HG03442 (cell line): ENCODE measurements around the gene ACVR2A.

ENCODE experiments used
- ATAC-seq: cut with Tn5 transposase; IDR thresholded peaks from one replicate; pipeline ENCODE4 v1.9.1; 2021; ENCODE audit warnings: mild to moderate bottlenecking, moderate library complexity; ENCODE audit not compliant: unreplicated experiment

Gene ACVR2A

DNA sequence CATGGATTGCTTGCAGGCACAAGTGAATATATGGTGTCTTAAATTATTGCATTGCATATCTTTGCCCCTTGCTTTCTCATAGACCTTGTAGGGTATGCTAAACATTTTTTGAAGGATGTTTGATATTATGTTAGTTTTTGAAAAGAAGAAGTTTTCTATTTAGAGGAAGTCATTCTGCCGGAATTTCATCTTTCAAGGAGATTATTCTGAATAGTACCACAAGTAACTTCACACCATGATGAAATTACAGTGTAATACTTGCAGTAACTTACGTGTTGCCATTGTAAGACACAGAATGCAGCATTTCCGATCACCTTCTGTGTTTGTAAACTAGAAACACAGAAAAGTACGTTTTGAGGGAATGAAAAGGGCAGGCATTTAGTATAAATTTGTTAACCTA is 71.9 kb downstream of the ACVR2A start:
- no peak for ATAC-seq

- ATAC-seq = no peak
Observed at GRCh38 chr2:147917161-147917560, 72.3 kb downstream of the ACVR2A start.

DNA sequence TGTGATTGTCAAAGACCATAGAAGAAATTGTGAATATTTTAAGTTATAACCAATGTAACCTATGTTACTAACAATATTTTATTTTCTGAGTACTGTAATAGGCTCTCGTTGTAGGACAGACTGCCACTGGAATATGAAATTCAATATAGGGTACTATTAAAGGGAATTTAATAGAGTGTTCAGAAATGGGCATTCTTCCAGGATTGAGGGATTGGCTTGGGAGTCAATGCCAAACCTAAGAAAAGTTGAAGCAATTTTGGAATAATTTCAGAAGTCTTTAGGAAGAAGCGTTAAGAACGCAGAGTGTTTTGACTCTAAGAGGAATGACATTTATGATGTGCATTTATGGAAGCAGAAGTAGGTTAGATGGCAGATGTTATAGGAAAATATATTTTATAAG is 79.0 kb downstream of the ACVR2A start:
- ATAC-seq = no peak

GRCh38 chr2:147924647-147925046 is 79.8 kb downstream of the ACVR2A start:
- no peak for ATAC-seq

GRCh38 chr2:147925886-147926285 is 81.1 kb downstream of the ACVR2A start:
- ATAC-seq = no peak

- ATAC-seq = no peak
Observed at GRCh38 chr2:147927053-147927588, 82.3 kb downstream of the ACVR2A start.

- ATAC-seq = no peak
Observed at GRCh38 chr2:147933931-147934330, 89.1 kb downstream of the ACVR2A start.

DNA sequence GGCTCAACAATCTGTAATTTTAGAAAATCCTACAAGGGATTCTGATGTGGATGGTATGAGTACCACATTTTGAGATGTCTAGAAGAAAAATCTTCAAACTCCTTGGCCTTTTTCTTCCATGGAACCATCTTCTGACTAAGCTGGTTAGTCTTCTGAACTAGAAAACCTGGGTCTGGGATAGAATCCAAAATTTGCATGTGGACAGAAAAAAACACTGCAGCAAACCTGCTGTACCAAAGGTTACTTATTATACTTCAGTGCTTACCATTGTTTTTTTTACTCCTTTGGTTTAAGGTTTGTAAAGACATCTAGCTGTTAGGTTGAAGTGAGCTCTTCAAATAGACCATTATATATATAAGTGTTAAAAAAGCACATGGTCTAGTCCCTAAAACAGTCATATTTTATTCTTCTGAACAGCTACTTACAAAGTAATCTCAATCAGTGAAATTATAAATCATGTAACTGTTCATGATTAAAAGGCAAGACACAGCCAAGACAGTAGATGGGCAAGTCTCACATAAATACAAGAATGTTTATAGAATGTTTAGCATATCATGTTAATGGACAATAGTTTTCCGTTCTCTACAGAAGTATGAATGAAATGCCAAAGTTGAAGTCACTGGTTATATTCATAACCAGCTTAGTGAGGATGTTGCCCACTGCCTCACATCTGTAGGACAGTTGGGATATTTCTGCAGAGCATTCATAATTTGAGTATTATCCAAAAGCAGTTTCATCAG is 90.2 kb downstream of the ACVR2A start:
- no peak for ATAC-seq

DNA sequence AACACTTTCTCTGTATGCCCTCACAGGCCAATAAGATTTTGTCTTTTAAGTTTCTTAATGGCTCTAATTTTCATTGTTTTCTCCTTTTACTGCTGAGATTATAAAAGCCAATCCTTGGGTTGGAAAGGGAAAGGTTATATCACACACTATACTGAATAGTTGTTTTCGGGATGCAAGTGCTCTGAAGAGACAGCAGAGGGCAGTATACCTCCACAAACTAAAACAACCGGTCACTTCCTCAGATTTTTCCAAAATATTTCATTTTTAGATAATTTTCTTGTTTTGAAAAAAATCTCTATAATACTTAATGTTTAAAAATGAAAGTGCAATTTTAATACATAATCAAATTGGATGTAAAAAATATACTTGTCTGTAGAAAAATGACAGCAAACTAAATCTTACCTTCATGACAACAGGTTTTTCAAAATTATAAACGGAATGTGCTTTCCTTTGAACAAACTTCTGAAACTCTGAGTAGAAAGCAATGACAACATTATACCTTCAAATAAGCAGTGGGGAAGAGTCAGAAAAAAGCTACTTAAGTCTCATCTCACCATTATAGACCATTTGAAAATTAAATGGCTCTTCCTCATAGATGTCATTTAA is 93.0 kb downstream of the ACVR2A start:
- ATAC-seq = no peak

- ATAC-seq = no peak
Observed at GRCh38 chr2:147939313-147939712, 94.5 kb downstream of the ACVR2A start.

DNA sequence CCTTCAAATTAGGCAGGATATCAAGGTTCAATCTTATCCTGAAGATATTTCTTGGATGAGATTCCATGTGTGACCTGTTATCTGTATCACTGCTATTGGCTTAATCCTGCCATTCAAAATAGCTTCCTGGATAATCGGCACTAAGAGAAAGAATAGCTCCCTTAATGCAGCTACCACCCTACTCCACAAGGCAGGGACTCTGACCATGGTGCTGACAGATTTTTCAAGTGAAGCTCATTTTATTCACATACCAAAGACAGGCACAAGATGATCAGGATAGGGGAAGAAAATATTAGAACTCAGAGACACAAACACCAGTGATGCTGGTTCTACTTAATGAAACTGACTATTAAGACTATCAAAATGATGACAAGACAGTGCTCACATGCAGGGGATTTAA is 100.8 kb downstream of the ACVR2A start:
- no peak for ATAC-seq

- no peak for ATAC-seq
Observed at GRCh38 chr2:147952118-147952517, 107.3 kb downstream of the ACVR2A start.

GRCh38 chr2:147968571-147968970 is 123.7 kb downstream of the ACVR2A start:
- no peak for ATAC-seq

GRCh38 chr2:147976102-147976501 is 131.3 kb downstream of the ACVR2A start:
- ATAC-seq = no peak

DNA sequence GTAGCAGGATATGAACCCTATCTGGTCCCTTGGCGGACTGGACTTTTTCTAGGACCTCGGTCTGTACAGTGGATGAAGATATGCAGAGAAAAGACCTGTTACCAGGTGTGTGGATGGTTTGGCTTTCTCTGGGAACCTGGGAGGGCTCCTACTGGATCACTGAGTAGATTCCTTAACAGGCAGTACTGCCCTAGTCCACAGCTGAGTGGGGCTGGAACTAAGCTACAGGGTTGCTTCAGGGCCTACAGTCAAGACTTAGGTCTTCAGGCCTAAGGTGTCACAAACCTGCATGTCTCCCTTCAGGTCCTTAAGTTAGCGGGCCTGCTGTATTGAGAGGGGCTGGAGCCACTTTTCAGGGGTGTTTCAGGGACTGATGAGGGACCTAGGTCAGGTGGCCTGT is 132.8 kb downstream of the ACVR2A start:
- no peak for ATAC-seq
